CD4-positive, CD25-positive, alpha-beta regulatory T cell (primary cell): ENCODE results near the gene KCNJ18. TPM values are rescaled to one million over a fixed set of nuclear protein-coding genes. Genes with fewer than 3 reads are reported as not detected.
"Not testable (repeated sequence)": the region's sequence is repeated elsewhere in the genome, so short reads cannot be mapped to it uniquely, and the experiment has no call there.

Source experiments
- ATAC-seq, 2 donors: fragments of 150-1000 bp; cut with Tn5 transposase; one replicate each; pipeline ENCODE4 v1.10.0; 2021; ENCODE audit warnings: low read depth in 2 of 2, moderate number of reproducible peaks in 2 of 2, moderate library complexity in 1 of 2
- DNase-seq, 3 donors: peaks; one replicate each; pipeline versions ENCODE4 v3.0.0 to v3.0.0-alpha.2; 2012 to 2022; ENCODE audit warnings: mixed read lengths in 1 of 3
- H3K27ac ChIP-seq: one replicate; pipeline ENCODE4 v1.7.0; 2013; ENCODE audit warnings: mild to moderate bottlenecking, low read length; ENCODE audit not compliant: insufficient read depth, poor library complexity, severe bottlenecking
- H3K27me3 ChIP-seq: one replicate; pipeline ENCODE4 v1.7.0; 2013; ENCODE audit warnings: low read length; ENCODE audit not compliant: control insufficient read depth, insufficient read depth
- H3K36me3 ChIP-seq: one replicate; pipeline ENCODE4 v1.7.0; 2013; ENCODE audit warnings: mild to moderate bottlenecking, low read length, moderate library complexity; ENCODE audit not compliant: control insufficient read depth, insufficient read depth
- H3K4me1 ChIP-seq: 2 replicates; pipeline ENCODE4 v1.7.0; 2013; ENCODE audit warnings: mild to moderate bottlenecking, low read length; ENCODE audit not compliant: insufficient read depth, control insufficient read depth, poor library complexity, severe bottlenecking
- H3K4me3 ChIP-seq: one replicate; pipeline ENCODE4 v1.7.0; 2013; ENCODE audit warnings: low read depth, mild to moderate bottlenecking, low read length, moderate library complexity
- H3K9me3 ChIP-seq, 2 experiments: 1 replicate in 1 of 2; 2 replicates in 1 of 2; pipeline ENCODE4 v1.7.0; 2013; ENCODE audit warnings: low read length in 2 of 2, mild to moderate bottlenecking in 1 of 2, moderate library complexity in 1 of 2; ENCODE audit not compliant: control insufficient read depth in 2 of 2
- H3K27ac Mint-ChIP-seq, 3 donors: one replicate each; pipeline ENCODE4 v1.8.0; 2020 to 2022; ENCODE audit warnings: mild to moderate bottlenecking in 3 of 3, mixed read lengths in 3 of 3, moderate library complexity in 2 of 3
- H3K27me3 Mint-ChIP-seq: one replicate; pipeline ENCODE4 v1.8.0; 2022; ENCODE audit warnings: mild to moderate bottlenecking, mixed read lengths
- H3K36me3 Mint-ChIP-seq: one replicate; pipeline ENCODE4 v1.8.0; 2020; ENCODE audit warnings: mixed read lengths
- H3K4me1 Mint-ChIP-seq, 4 donors: one replicate each; pipeline ENCODE4 v1.8.0; 2020 to 2022; ENCODE audit warnings: mixed read lengths in 4 of 4, mild to moderate bottlenecking in 1 of 4
- H3K4me3 Mint-ChIP-seq, 4 donors: one replicate each; pipeline ENCODE4 v1.8.0; 2020 to 2022; ENCODE audit warnings: mild to moderate bottlenecking in 4 of 4, mixed read lengths in 4 of 4, moderate library complexity in 3 of 4
- H3K9me3 Mint-ChIP-seq, 7 donors: one replicate each; pipeline ENCODE4 v1.8.0; 2020 to 2022; ENCODE audit warnings: mixed read lengths in 7 of 7, mild to moderate bottlenecking in 3 of 7, moderate library complexity in 2 of 7
- polyA plus RNA-seq, 4 donors: library from polyadenylated mRNA; unstranded; fragments of 300-500 nt; fragmentation: Illumina TruSeq; gene quantifications; one replicate each; pipeline ENCODE4 v1.2.3, GENCODE V29; 2021
- total RNA-seq: library from RNA; stranded (reverse); gene quantifications from one replicate; pipeline ENCODE4 v1.2.3, GENCODE V29; 2022

KCNJ18 gene
- total and polyA plus RNA-seq, 5 donors from 2014 or later, result not detected

- H3K36me3 ChIP-seq, result not testable (repeated sequence)
These were observed 29.9 kb downstream of the KCNJ18 start for GRCh38 chr17:21722268-21722667.

DNA sequence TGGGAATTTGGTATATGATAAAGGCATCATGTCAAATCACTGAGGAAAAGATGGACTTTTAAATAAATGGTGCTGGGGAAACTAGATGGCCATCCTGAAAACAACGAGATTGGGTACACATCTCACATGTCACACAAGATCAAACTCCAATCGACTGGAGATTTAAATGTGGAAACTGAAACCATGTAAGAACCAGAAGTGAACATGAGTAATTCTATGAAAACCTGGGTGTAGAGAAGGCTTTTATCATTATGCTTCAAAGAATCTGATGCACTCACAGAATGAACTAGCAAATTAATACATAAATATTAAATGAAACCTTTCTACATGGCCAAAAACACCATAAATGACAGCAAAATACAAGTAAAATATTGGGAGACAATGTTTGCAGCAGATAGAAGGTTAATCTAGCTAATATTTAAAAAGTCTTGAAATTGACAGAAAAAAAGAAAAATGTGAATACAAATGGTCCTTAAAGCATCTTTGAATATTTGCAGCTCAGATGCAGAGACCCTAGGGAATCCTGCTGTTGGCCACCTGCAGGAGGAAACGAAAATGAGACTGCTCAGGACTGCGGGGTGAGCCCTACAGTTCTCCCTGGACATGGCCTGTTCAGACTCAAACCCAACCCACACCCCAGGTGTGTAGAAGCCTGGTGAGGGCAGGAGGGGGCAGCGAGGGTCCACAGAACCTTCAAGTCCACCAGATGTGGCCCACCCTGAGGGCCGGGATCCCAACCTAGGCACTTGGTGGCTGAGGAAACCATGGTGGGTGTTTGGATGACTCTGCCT is 32.1 kb downstream of the KCNJ18 start:
- not testable (repeated sequence) for H3K27me3 Mint-ChIP-seq, H3K36me3 Mint-ChIP-seq, H3K4me1 ChIP-seq, H3K4me3 ChIP-seq, DNase-seq, H3K4me3 Mint-ChIP-seq, ATAC-seq, H3K9me3 Mint-ChIP-seq, H3K27me3 ChIP-seq, H3K27ac Mint-ChIP-seq, H3K36me3 ChIP-seq, H3K9me3 ChIP-seq, H3K27ac ChIP-seq, H3K4me1 Mint-ChIP-seq

More at GRCh38 chr17:21722268-21722667, 29.9 kb downstream of the KCNJ18 start:
- H3K4me3 Mint-ChIP-seq, DNase-seq, H3K36me3 Mint-ChIP-seq, H3K27me3 ChIP-seq, H3K4me1 Mint-ChIP-seq, H3K4me3 ChIP-seq, H3K27me3 Mint-ChIP-seq, ATAC-seq, H3K27ac ChIP-seq, H3K9me3 Mint-ChIP-seq, H3K4me1 ChIP-seq, H3K9me3 ChIP-seq, H3K27ac Mint-ChIP-seq: not testable (repeated sequence)

DNA sequence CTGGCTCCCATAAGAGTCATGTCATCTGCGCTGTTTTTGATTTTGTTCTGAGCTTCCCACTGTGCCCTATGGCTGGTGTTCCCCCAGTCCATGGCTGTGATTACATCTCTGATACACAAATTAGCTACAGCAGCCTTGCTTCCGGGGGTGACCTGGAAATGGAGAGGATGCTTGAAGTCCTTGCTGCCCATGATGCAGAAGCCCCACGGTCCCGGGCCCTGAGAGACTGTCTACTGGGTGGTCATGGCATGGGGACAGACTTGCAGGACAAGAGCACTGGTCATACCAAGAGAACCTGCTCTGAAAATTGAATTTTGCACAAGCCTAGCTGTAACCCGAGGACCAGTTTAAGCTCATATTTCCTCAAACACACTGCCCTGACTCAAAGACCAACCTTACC is 38.8 kb downstream of the KCNJ18 start:
- H3K9me3 Mint-ChIP-seq, H3K4me1 Mint-ChIP-seq, H3K36me3 Mint-ChIP-seq, ATAC-seq, H3K9me3 ChIP-seq, H3K4me3 Mint-ChIP-seq, H3K27me3 ChIP-seq, H3K27ac Mint-ChIP-seq, H3K27ac ChIP-seq, DNase-seq, H3K4me3 ChIP-seq, H3K4me1 ChIP-seq, H3K27me3 Mint-ChIP-seq, H3K36me3 ChIP-seq: not testable (repeated sequence)

DNA sequence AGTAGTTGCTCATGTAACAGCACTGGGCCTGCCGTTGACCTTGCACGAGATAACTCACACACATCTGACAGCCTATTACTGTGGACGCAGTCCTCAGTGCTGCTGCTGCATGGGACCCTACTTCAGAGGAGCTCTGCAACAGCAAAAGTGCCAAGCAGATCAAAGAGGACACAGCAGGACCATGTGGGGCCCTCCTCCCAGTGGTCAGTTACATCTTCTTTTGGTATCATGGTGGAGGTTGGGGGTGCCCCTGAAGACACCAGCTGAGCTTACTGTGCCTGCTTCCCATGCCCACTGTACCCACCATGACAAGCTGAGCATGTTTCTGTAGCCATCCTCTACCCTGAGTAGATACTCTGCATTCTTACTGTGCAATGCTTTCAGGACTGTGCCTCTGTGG is 41.6 kb downstream of the KCNJ18 start:
- not testable (repeated sequence) for H3K27me3 Mint-ChIP-seq, H3K4me1 Mint-ChIP-seq, H3K4me3 Mint-ChIP-seq, DNase-seq, H3K9me3 ChIP-seq, H3K4me1 ChIP-seq, H3K36me3 ChIP-seq, H3K27me3 ChIP-seq, H3K27ac Mint-ChIP-seq, H3K36me3 Mint-ChIP-seq, H3K27ac ChIP-seq, H3K4me3 ChIP-seq, H3K9me3 Mint-ChIP-seq
- ATAC-seq, result peak in 1 of 2 donors; percentile 28

- not testable (repeated sequence) for DNase-seq, H3K27me3 ChIP-seq, H3K27ac ChIP-seq, H3K36me3 ChIP-seq, H3K4me3 Mint-ChIP-seq, ATAC-seq, H3K9me3 Mint-ChIP-seq, H3K4me3 ChIP-seq, H3K9me3 ChIP-seq, H3K27me3 Mint-ChIP-seq, H3K4me1 Mint-ChIP-seq, H3K4me1 ChIP-seq, H3K27ac Mint-ChIP-seq, H3K36me3 Mint-ChIP-seq
These were observed 43.5 kb downstream of the KCNJ18 start for GRCh38 chr17:21735814-21736213.

DNA sequence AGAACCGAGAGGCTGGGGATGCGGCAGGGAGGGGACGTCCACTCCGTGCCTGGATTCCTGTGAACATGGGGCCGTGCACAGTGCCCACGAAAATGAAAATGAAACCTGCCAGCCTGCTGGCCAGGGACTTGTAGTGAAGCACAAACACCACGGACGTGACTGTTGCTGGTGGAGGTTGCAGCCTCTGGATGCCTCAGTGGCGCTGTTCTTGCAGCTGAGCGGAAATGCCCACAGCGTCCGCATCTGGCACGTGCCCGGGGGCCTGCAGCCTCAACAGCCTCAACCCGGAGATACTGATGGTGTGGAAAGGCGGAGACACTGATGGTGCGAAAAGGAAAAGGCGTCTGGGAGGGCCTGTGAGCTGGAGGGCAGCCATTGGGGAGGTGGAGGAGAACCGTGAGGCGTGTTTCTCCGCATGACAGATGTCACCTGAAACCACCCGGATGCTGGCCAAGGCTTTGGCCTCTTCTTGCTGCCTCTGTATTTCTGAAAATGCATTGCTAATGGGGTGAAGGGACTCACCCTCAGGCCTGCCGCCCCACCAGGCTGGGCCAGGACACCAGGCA is 44.8 kb downstream of the KCNJ18 start:
- H3K9me3 Mint-ChIP-seq, ATAC-seq, H3K36me3 ChIP-seq: not testable (repeated sequence)

DNA sequence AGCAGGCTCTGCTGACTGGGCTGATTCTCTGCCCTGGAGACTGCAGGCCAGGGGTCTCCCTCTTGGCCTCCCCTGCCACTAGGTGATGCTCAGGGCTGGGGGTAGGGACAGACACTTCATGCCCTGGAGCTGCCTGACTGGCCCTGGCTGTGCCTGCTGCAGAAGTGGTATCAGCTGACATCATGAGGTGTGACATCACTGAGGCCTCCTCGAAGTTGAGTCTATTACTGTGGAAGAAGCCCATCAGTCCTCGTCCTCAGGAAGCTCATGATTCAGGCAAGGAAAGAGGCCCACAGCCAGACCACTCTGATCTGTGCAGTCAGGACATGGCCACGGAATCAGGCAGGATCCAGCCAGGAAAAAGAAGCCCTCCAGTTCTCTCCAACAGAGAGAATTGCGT is 45.9 kb downstream of the KCNJ18 start:
- H3K4me1 ChIP-seq, H3K27ac Mint-ChIP-seq, DNase-seq, H3K27me3 Mint-ChIP-seq, ATAC-seq, H3K27ac ChIP-seq, H3K4me1 Mint-ChIP-seq, H3K27me3 ChIP-seq, H3K4me3 ChIP-seq, H3K36me3 ChIP-seq, H3K9me3 Mint-ChIP-seq, H3K36me3 Mint-ChIP-seq, H3K4me3 Mint-ChIP-seq, H3K9me3 ChIP-seq: not testable (repeated sequence)

More for the DNA sequence above, 44.8 kb downstream of the KCNJ18 start:
- H3K27me3 Mint-ChIP-seq, DNase-seq, H3K4me1 ChIP-seq, H3K9me3 ChIP-seq, H3K4me1 Mint-ChIP-seq, H3K27ac ChIP-seq, H3K27me3 ChIP-seq, H3K4me3 Mint-ChIP-seq, H3K4me3 ChIP-seq, H3K36me3 Mint-ChIP-seq, H3K27ac Mint-ChIP-seq: not testable (repeated sequence)

GRCh38 chr17:21738877-21739474 is 46.7 kb downstream of the KCNJ18 start:
- not testable (repeated sequence) for H3K36me3 Mint-ChIP-seq, H3K27ac ChIP-seq, ATAC-seq, H3K27me3 ChIP-seq, H3K4me1 ChIP-seq, H3K4me3 ChIP-seq, H3K4me3 Mint-ChIP-seq, H3K9me3 ChIP-seq, DNase-seq, H3K27me3 Mint-ChIP-seq, H3K36me3 ChIP-seq, H3K9me3 Mint-ChIP-seq, H3K27ac Mint-ChIP-seq, H3K4me1 Mint-ChIP-seq
